Measurements from ENCODE around the gene TMEM18. TPM values are rescaled to one million over a fixed set of nuclear protein-coding genes. Genes with fewer than 3 reads are reported as not detected.
"Not testable (repeated sequence)": the region's sequence is repeated elsewhere in the genome, so short reads cannot be mapped to it uniquely, and the experiment has no call there.

The TMEM18 gene
- total and polyA plus RNA-seq, 2 experiments from 2014 or later = 15.0 to 41.9 TPM

- not testable (repeated sequence) for H3K4me3 Mint-ChIP-seq; H3K4me1 ChIP-seq (ENCODE audit: insufficient read depth); H3K27me3 ChIP-seq (ENCODE audit: insufficient read depth); H3F3A ChIP-seq (replicated peaks; ENCODE audit: low read depth); H4K20me1 ChIP-seq (replicated peaks; ENCODE audit: insufficient read depth); H3K9me2 ChIP-seq (ENCODE audit: insufficient read depth); H3K27me3 Mint-ChIP-seq (ENCODE audit: insufficient read depth, low read depth, poor library complexity); H3K4me3 ChIP-seq; H3K36me3 Mint-ChIP-seq (ENCODE audit: low read depth); H3K4me1 Mint-ChIP-seq; H3K9me3 Mint-ChIP-seq; H3K27ac ChIP-seq (ENCODE audit: low read depth); H3K36me3 ChIP-seq (ENCODE audit: insufficient read depth); DNase-seq (ENCODE audit: low spot score); H3K79me2 ChIP-seq (replicated peaks; ENCODE audit: insufficient read depth); H3K27ac Mint-ChIP-seq; ATAC-seq; H2AFZ ChIP-seq; H3K4me2 ChIP-seq
Measured at GRCh38 chr2:702765-703164, 25.6 kb upstream of the TMEM18 start.

GRCh38 chr2:696999-697627 lies 19.9 kb upstream of the TMEM18 start:
- Histone ChIP-seq H3K79me2 (replicated peaks; ENCODE audit: insufficient read depth) (no peaks in the 10 kb centered on the region), H2AFZ (no peak overlapping the region), H3K4me1 (ENCODE audit: insufficient read depth) (no peaks in the 10 kb centered on the region), H4K20me1 (replicated peaks; ENCODE audit: insufficient read depth) (no peaks in the 10 kb centered on the region), H3K36me3 (ENCODE audit: insufficient read depth) (0 out of 2 replicates have a peak, but pooled peaks cover 4% of the 10 kb centered on the region), H3F3A (replicated peaks; ENCODE audit: low read depth) (no peaks in the 10 kb centered on the region), H3K27ac (ENCODE audit: low read depth) (no peak overlapping the region), H3K9me2 (ENCODE audit: insufficient read depth) (no peaks in the 10 kb centered on the region), H3K4me3 (no peak overlapping the region), H3K4me2 (no peak overlapping the region), H3K27me3 (ENCODE audit: insufficient read depth) (no peaks in the 10 kb centered on the region)
- H3K4me3 Mint-ChIP-seq = no peak overlapping the region
- TF ChIP-seq, protein P1, sequence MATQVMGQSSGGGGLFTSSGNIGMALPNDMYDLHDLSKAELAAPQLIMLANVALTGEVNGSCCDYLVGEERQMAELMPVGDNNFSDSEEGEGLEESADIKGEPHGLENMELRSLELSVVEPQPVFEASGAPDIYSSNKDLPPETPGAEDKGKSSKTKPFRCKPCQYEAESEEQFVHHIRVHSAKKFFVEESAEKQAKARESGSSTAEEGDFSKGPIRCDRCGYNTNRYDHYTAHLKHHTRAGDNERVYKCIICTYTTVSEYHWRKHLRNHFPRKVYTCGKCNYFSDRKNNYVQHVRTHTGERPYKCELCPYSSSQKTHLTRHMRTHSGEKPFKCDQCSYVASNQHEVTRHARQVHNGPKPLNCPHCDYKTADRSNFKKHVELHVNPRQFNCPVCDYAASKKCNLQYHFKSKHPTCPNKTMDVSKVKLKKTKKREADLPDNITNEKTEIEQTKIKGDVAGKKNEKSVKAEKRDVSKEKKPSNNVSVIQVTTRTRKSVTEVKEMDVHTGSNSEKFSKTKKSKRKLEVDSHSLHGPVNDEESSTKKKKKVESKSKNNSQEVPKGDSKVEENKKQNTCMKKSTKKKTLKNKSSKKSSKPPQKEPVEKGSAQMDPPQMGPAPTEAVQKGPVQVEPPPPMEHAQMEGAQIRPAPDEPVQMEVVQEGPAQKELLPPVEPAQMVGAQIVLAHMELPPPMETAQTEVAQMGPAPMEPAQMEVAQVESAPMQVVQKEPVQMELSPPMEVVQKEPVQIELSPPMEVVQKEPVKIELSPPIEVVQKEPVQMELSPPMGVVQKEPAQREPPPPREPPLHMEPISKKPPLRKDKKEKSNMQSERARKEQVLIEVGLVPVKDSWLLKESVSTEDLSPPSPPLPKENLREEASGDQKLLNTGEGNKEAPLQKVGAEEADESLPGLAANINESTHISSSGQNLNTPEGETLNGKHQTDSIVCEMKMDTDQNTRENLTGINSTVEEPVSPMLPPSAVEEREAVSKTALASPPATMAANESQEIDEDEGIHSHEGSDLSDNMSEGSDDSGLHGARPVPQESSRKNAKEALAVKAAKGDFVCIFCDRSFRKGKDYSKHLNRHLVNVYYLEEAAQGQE (IDR thresholded peaks at IDR 0.05; ENCODE audit: unreplicated experiment) = no peak
- peak; percentile 30 to 34 for TF ChIP-seq CTCF (conservative IDR thresholded peaks at IDR 0.05; ENCODE audit: low read depth in 2 of 2)
- H3K36me3 Mint-ChIP-seq (ENCODE audit: low read depth) = no peaks in the 10 kb centered on the region; the same call in 2 of the 3 replicates
- ATAC-seq = peak; percentile 31; the same call in 2 of the 3 replicates
- no peak overlapping the region for H3K27ac Mint-ChIP-seq
- H3K27me3 Mint-ChIP-seq (ENCODE audit: insufficient read depth, low read depth, poor library complexity) = no peaks in the 10 kb centered on the region
- no peaks in the 10 kb centered on the region for H3K4me1 Mint-ChIP-seq
- DNase-seq (ENCODE audit: low spot score) = peak; percentile 42
- no peaks in the 10 kb centered on the region; the same call in 2 of the 3 replicates for H3K9me3 Mint-ChIP-seq

- Histone ChIP-seq H3K79me2 (replicated peaks; ENCODE audit: insufficient read depth) (no peaks in the 10 kb centered on the region), H3K4me1 (ENCODE audit: insufficient read depth) (no peaks in the 10 kb centered on the region), H4K20me1 (replicated peaks; ENCODE audit: insufficient read depth) (no peaks in the 10 kb centered on the region), H3K4me2 (no peak overlapping the region), H2AFZ (no peak overlapping the region), H3F3A (replicated peaks; ENCODE audit: low read depth) (no peaks in the 10 kb centered on the region), H3K9me2 (ENCODE audit: insufficient read depth) (no peaks in the 10 kb centered on the region), H3K4me3 (no peak overlapping the region), H3K27ac (ENCODE audit: low read depth) (no peak overlapping the region), H3K36me3 (ENCODE audit: insufficient read depth) (0 out of 2 replicates have a peak, but pooled peaks cover 4% of the 10 kb centered on the region), H3K27me3 (ENCODE audit: insufficient read depth) (no peaks in the 10 kb centered on the region)
- no peaks in the 10 kb centered on the region for H3K4me1 Mint-ChIP-seq
- no peak overlapping the region for H3K4me3 Mint-ChIP-seq
- no peak overlapping the region for H3K27ac Mint-ChIP-seq
- no peaks in the 10 kb centered on the region; the same call in 2 of the 3 replicates for H3K36me3 Mint-ChIP-seq (ENCODE audit: low read depth)
- no peak for TF ChIP-seq ZNF331 (CRISPR knock-in tag; IDR thresholded peaks at IDR 0.05; ENCODE audit: low read depth)
- DNase-seq (ENCODE audit: low spot score) (no peak), ATAC-seq (no peak)
- no peaks in the 10 kb centered on the region for H3K27me3 Mint-ChIP-seq (ENCODE audit: insufficient read depth, low read depth, poor library complexity)
- H3K9me3 Mint-ChIP-seq = no peaks in the 10 kb centered on the region; the same call in 2 of the 3 replicates
Measured at GRCh38 chr2:696463-696862, 19.3 kb upstream of the TMEM18 start.
